Measurements from ENCODE around the gene AGRN. TPM values are rescaled to one million over a fixed set of nuclear protein-coding genes. Genes with fewer than 3 reads are reported as not detected.

AGRN gene
- total and polyA plus RNA-seq, 2 of the 4 experiments (the other 2 are of a cell fraction): 8.1 to 115 TPM

- no peak for ATAC-seq (ENCODE audit: low read depth)
- Histone ChIP-seq H3K36me3 (ENCODE audit: control insufficient read depth, insufficient read depth, low read length) (no peaks in the 10 kb centered on the region), H2BK120ac (ENCODE audit: low read depth, low read length) (no peak overlapping the region), H3K9me1 (ENCODE audit: insufficient read depth, low read length) (no peaks in the 10 kb centered on the region), H3K4ac (ENCODE audit: low read depth, low read length) (no peak overlapping the region), H3K4me3 (ENCODE audit: insufficient read depth, low read depth, low read length) (no peak overlapping the region), H2AK5ac (ENCODE audit: low read depth, low read length) (no peak overlapping the region), H4K8ac (ENCODE audit: low read depth in 2 of 2, low read length in 2 of 2) (no peak overlapping the region), H3K9me3 (ENCODE audit: control insufficient read depth, insufficient read depth, low read length) (no peaks in the 10 kb centered on the region), H3K18ac (ENCODE audit: low read depth, low read length) (no peak overlapping the region), H2AFZ (replicated peaks; ENCODE audit: low read length, poor library complexity) (no peak overlapping the region), H2BK15ac (ENCODE audit: low read depth, low read length) (no peak overlapping the region), H3K9ac (ENCODE audit: low read depth, low read length) (no peak overlapping the region), H2BK5ac (ENCODE audit: low read depth, low read length, poor library complexity, severe bottlenecking) (no peak overlapping the region), H4K5ac (ENCODE audit: low read depth, low read length) (no peak overlapping the region), H3K79me1 (ENCODE audit: low read depth in 1 of 2, low read length in 2 of 2) (no peaks in the 10 kb centered on the region), H2AK9ac (replicated peaks; ENCODE audit: low read depth, low read length, poor library complexity) (no peak overlapping the region), H2BK20ac (ENCODE audit: low read depth, low read length) (no peak overlapping the region), H3K56ac (ENCODE audit: extremely low read depth, insufficient read depth, low read length) (no peak overlapping the region), H4K91ac (ENCODE audit: insufficient read depth, low read depth, low read length) (no peak overlapping the region), H3K23ac (ENCODE audit: low read depth, low read length) (no peak overlapping the region), H3K4me1 (ENCODE audit: control insufficient read depth, insufficient read depth, low read length) (peaks cover 2% of the 10 kb centered on the region; the same call in 1 of the 2 replicates), H3K14ac (replicated peaks; ENCODE audit: low read depth, low read length) (no peak overlapping the region), H3K27ac (ENCODE audit: insufficient read depth, low read length) (no peak overlapping the region), H3K27me3 (ENCODE audit: control insufficient read depth, insufficient read depth, low read length) (no peaks in the 10 kb centered on the region; the same call in 1 of the 2 replicates), H4K20me1 (ENCODE audit: insufficient read depth, low read length) (no peaks in the 10 kb centered on the region), H3K4me2 (ENCODE audit: low read depth, low read length) (no peak overlapping the region)
- in situ Hi-C loops (cut with MboI; ENCODE audit: low sequenced_read_pairs) (no loop called here), intact Hi-C loops (cut with micrococcal nuclease) (no loop called here), dilution Hi-C loops (cut with HindIII; ENCODE audit: low sequenced_read_pairs, unreplicated experiment) (no loop called here)
- ChIA-PET POLR2A (ENCODE audit: unreplicated experiment) (no interaction called here), CTCF (no interaction called here)
- no peak for TF ChIP-seq RFX5 (IDR thresholded peaks at IDR 0.05; ENCODE audit: low read depth, low read length)
- TF ChIP-seq FOS (IDR thresholded peaks at IDR 0.05; ENCODE audit: low read depth, low read length): no peak
- no peak for TF ChIP-seq USF2 (IDR thresholded peaks at IDR 0.05; ENCODE audit: low read depth, low read length)
- TF ChIP-seq, protein P1, sequence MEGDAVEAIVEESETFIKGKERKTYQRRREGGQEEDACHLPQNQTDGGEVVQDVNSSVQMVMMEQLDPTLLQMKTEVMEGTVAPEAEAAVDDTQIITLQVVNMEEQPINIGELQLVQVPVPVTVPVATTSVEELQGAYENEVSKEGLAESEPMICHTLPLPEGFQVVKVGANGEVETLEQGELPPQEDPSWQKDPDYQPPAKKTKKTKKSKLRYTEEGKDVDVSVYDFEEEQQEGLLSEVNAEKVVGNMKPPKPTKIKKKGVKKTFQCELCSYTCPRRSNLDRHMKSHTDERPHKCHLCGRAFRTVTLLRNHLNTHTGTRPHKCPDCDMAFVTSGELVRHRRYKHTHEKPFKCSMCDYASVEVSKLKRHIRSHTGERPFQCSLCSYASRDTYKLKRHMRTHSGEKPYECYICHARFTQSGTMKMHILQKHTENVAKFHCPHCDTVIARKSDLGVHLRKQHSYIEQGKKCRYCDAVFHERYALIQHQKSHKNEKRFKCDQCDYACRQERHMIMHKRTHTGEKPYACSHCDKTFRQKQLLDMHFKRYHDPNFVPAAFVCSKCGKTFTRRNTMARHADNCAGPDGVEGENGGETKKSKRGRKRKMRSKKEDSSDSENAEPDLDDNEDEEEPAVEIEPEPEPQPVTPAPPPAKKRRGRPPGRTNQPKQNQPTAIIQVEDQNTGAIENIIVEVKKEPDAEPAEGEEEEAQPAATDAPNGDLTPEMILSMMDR (conservative IDR thresholded peaks at IDR 0.05; ENCODE audit: low read depth, low read length): no peak
- TF ChIP-seq SMC3 (IDR thresholded peaks at IDR 0.05; ENCODE audit: low read depth, low read length): no peak
- no peak for TF ChIP-seq NFE2L2 (IDR thresholded peaks at IDR 0.05; ENCODE audit: low read depth, low read length)
- no peak for TF ChIP-seq MAZ (IDR thresholded peaks at IDR 0.05; ENCODE audit: borderline replicate concordance, low read depth, low read length)
- TF ChIP-seq RAD21 (IDR thresholded peaks at IDR 0.05; ENCODE audit: low read length): no peak
- no peak for TF ChIP-seq POLR2A (IDR thresholded peaks at IDR 0.05; ENCODE audit: low read depth, low read length)
- no peak for TF ChIP-seq MXI1 (IDR thresholded peaks at IDR 0.05; ENCODE audit: borderline replicate concordance, low read depth, low read length)
- TF ChIP-seq CEBPB (IDR thresholded peaks at IDR 0.05; ENCODE audit: low read depth, low read length): no peak
- TF ChIP-seq ELK1 (IDR thresholded peaks at IDR 0.05; ENCODE audit: borderline replicate concordance, low read depth, low read length): no peak
- TF ChIP-seq BHLHE40 (IDR thresholded peaks at IDR 0.05; ENCODE audit: low read depth, low read length): no peak
- TF ChIP-seq MAFK (IDR thresholded peaks at IDR 0.05; ENCODE audit: low read depth, low read length): no peak
- no peak for TF ChIP-seq RCOR1 (IDR thresholded peaks at IDR 0.05; ENCODE audit: insufficient replicate concordance, low read length)
- 89% methylated on average over 12 of the region's 56 CpGs; no CpG with 5 or more reads in 1 of the 2 experiments for WGBS, 2 experiments (ENCODE audit: extremely low coverage in 2 of 2, insufficient read length in 1 of 2)
- no peak for DNase-seq
- no TSS peak for BruUV-seq (replicated peaks)
Observed at GRCh38 chr1:1071486-1072298, 51.8 kb downstream of the AGRN start.

Data from IMR-90 (cell line).